Measurements from ENCODE around the gene HAPLN2.

DNA sequence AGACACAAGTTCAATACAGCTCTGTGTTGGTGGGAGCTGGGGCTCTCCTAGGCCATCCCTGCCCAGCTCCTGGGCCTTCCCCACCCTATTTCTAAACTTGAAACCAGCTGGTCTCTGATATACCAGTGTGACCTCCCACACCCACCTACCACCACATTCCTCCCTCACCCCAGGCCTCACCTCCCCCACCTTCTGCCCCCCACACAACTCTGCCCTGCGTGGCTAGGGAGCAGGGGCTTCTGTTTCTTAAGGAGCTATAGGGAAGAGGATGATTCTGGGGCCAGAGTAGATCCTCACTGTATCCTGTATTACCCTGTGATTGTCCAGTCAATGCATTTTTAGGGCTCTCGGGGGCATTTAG, 41.5 kb downstream of the HAPLN2 start:
- TF ChIP-seq, protein P1, sequence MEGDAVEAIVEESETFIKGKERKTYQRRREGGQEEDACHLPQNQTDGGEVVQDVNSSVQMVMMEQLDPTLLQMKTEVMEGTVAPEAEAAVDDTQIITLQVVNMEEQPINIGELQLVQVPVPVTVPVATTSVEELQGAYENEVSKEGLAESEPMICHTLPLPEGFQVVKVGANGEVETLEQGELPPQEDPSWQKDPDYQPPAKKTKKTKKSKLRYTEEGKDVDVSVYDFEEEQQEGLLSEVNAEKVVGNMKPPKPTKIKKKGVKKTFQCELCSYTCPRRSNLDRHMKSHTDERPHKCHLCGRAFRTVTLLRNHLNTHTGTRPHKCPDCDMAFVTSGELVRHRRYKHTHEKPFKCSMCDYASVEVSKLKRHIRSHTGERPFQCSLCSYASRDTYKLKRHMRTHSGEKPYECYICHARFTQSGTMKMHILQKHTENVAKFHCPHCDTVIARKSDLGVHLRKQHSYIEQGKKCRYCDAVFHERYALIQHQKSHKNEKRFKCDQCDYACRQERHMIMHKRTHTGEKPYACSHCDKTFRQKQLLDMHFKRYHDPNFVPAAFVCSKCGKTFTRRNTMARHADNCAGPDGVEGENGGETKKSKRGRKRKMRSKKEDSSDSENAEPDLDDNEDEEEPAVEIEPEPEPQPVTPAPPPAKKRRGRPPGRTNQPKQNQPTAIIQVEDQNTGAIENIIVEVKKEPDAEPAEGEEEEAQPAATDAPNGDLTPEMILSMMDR (IDR thresholded peaks at IDR 0.05): no peak
- TF ChIP-seq POLR2A (IDR thresholded peaks at IDR 0.05): no peak

Measured in adrenal gland (tissue), 5 donors.